ENCODE measurements around the gene MIER3. TPM values are rescaled to one million over a fixed set of nuclear protein-coding genes. Genes with fewer than 3 reads are reported as not detected.
"Not testable (repeated sequence)": the region's sequence is repeated elsewhere in the genome, so short reads cannot be mapped to it uniquely, and the experiment has no call there.

MIER3 gene
- total RNA-seq, 1 donor from 2014 or later: 45.5 TPM

- peaks cover 12% of the 10 kb centered on the region for H3K4me1 Mint-ChIP-seq (ENCODE audit: low read depth)
- H3K27ac Mint-ChIP-seq: no peak overlapping the region
- TF ChIP-seq CTCF (IDR thresholded peaks at IDR 0.05; ENCODE audit: unreplicated experiment): no peak
- peaks cover 22% of the 10 kb centered on the region for H3K27me3 Mint-ChIP-seq
- DNase-seq (ENCODE audit: low spot score, unreplicated experiment): no peak
- peaks cover 5% of the 10 kb centered on the region for H3K9me3 Mint-ChIP-seq (ENCODE audit: low read depth)
- H3K4me3 Mint-ChIP-seq (ENCODE audit: low read depth): no peak overlapping the region
- no peaks in the 10 kb centered on the region for H3K36me3 Mint-ChIP-seq (ENCODE audit: insufficient read depth)
These were observed 29.8 kb upstream of the MIER3 start for GRCh38 chr5:56981548-56982315.

GRCh38 chr5:56979968-56980367, 28.0 kb upstream of the MIER3 start:
- no peak for TF ChIP-seq CTCF (IDR thresholded peaks at IDR 0.05; ENCODE audit: unreplicated experiment)
- Mint-ChIP-seq H3K36me3 (ENCODE audit: insufficient read depth) (no peaks in the 10 kb centered on the region), H3K27ac (no peak overlapping the region), H3K27me3 (peaks cover 22% of the 10 kb centered on the region), H3K4me1 (ENCODE audit: low read depth) (peaks cover 12% of the 10 kb centered on the region), H3K9me3 (ENCODE audit: low read depth) (peaks cover 5% of the 10 kb centered on the region), H3K4me3 (ENCODE audit: low read depth) (no peak overlapping the region)
- no peak for DNase-seq (ENCODE audit: low spot score, unreplicated experiment)

- not testable (repeated sequence) for H3K27ac Mint-ChIP-seq; H3K36me3 Mint-ChIP-seq (ENCODE audit: insufficient read depth); DNase-seq (ENCODE audit: low spot score, unreplicated experiment); H3K4me3 Mint-ChIP-seq (ENCODE audit: low read depth); H3K9me3 Mint-ChIP-seq (ENCODE audit: low read depth)
- Mint-ChIP-seq H3K27me3 (peaks cover 22% of the 10 kb centered on the region), H3K4me1 (ENCODE audit: low read depth) (peaks cover 12% of the 10 kb centered on the region)
These were observed 27.6 kb upstream of the MIER3 start for GRCh38 chr5:56979526-56979925.

GRCh38 chr5:56977822-56978221, 25.9 kb upstream of the MIER3 start:
- H3K4me3 Mint-ChIP-seq (ENCODE audit: low read depth): no peak overlapping the region
- TF ChIP-seq CTCF (IDR thresholded peaks at IDR 0.05; ENCODE audit: unreplicated experiment): no peak
- H3K27ac Mint-ChIP-seq: no peak overlapping the region
- DNase-seq (ENCODE audit: low spot score, unreplicated experiment): no peak
- H3K27me3 Mint-ChIP-seq: peaks cover 22% of the 10 kb centered on the region
- H3K36me3 Mint-ChIP-seq (ENCODE audit: insufficient read depth): no peaks in the 10 kb centered on the region
- peaks cover 6% of the 10 kb centered on the region for H3K4me1 Mint-ChIP-seq (ENCODE audit: low read depth)
- peaks cover 5% of the 10 kb centered on the region for H3K9me3 Mint-ChIP-seq (ENCODE audit: low read depth)

GRCh38 chr5:56977021-56977420, 25.1 kb upstream of the MIER3 start:
- no peak overlapping the region for H3K27ac Mint-ChIP-seq
- no peak for DNase-seq (ENCODE audit: low spot score, unreplicated experiment)
- H3K27me3 Mint-ChIP-seq: peaks cover 21% of the 10 kb centered on the region
- no peak overlapping the region for H3K4me3 Mint-ChIP-seq (ENCODE audit: low read depth)
- H3K36me3 Mint-ChIP-seq (ENCODE audit: insufficient read depth): no peaks in the 10 kb centered on the region
- H3K4me1 Mint-ChIP-seq (ENCODE audit: low read depth): peaks cover 6% of the 10 kb centered on the region
- peaks cover 5% of the 10 kb centered on the region for H3K9me3 Mint-ChIP-seq (ENCODE audit: low read depth)
- no peak for TF ChIP-seq CTCF (IDR thresholded peaks at IDR 0.05; ENCODE audit: unreplicated experiment)

- no peak overlapping the region for H3K27ac Mint-ChIP-seq
- TF ChIP-seq CTCF (IDR thresholded peaks at IDR 0.05; ENCODE audit: unreplicated experiment): no peak
These were observed 22.3 kb upstream of the MIER3 start for GRCh38 chr5:56974241-56974640.

More at GRCh38 chr5:56974241-56974640, 22.3 kb upstream of the MIER3 start:
- no peak for DNase-seq (ENCODE audit: low spot score, unreplicated experiment)
- Mint-ChIP-seq H3K4me3 (ENCODE audit: low read depth) (no peak overlapping the region), H3K9me3 (ENCODE audit: low read depth) (no peaks in the 10 kb centered on the region), H3K27me3 (peaks cover 5% of the 10 kb centered on the region), H3K36me3 (ENCODE audit: insufficient read depth) (no peaks in the 10 kb centered on the region), H3K4me1 (ENCODE audit: low read depth) (peaks cover 8% of the 10 kb centered on the region)

All from progenitor cell of endocrine pancreas (in vitro differentiated cells).